Activated CD4-positive, alpha-beta T cell treated with anti-CD3 and anti-CD28 coated beads, Interleukin-2, amount 50 U/mL, for 1 hour (primary cell): Measurements from ENCODE around the gene TRHDE.

ENCODE experiments used
- DNase-seq: peaks from one replicate; pipeline ENCODE4 v3.0.0-alpha.2; 2020

TRHDE gene

GRCh38 chr12:72272091-72272661, at the start of gene TRHDE:
TSS of gene TRHDE (plus strand) at chr12:72272370. CDS start at chr12:72272644, 274 bp downstream.
- no peak for DNase-seq

GRCh38 chr12:72226510-72226909, 45.7 kb upstream of the TRHDE start:
- DNase-seq: no peak

GRCh38 chr12:72228424-72228823, 43.7 kb upstream of the TRHDE start:
- DNase-seq: no peak

GRCh38 chr12:72230589-72230988, 41.6 kb upstream of the TRHDE start:
- DNase-seq: no peak

- DNase-seq: no peak
Observed at GRCh38 chr12:72234886-72235285, 37.3 kb upstream of the TRHDE start.

GRCh38 chr12:72236071-72236705, 36.0 kb upstream of the TRHDE start:
- no peak for DNase-seq

- DNase-seq: no peak
Observed at GRCh38 chr12:72241552-72241951, 30.6 kb upstream of the TRHDE start.

GRCh38 chr12:72242946-72243345, 29.2 kb upstream of the TRHDE start:
- no peak for DNase-seq

GRCh38 chr12:72246370-72246769, 25.8 kb upstream of the TRHDE start:
- no peak for DNase-seq

- no peak for DNase-seq
Observed at GRCh38 chr12:72250346-72250745, 21.8 kb upstream of the TRHDE start.

GRCh38 chr12:72256725-72257124, 15.4 kb upstream of the TRHDE start:
- DNase-seq: no peak

GRCh38 chr12:72261885-72262284, 10.3 kb upstream of the TRHDE start:
- no peak for DNase-seq

- no peak for DNase-seq
Observed at GRCh38 chr12:72264548-72265175, 7.5 kb upstream of the TRHDE start.

- DNase-seq: no peak
Observed at GRCh38 chr12:72267974-72268373, 4.2 kb upstream of the TRHDE start.

- DNase-seq: no peak
Observed at GRCh38 chr12:72268386-72268785, 3.8 kb upstream of the TRHDE start.

GRCh38 chr12:72269491-72269890, 2.7 kb upstream of the TRHDE start:
- DNase-seq: no peak

GRCh38 chr12:72270246-72270645, 1.9 kb upstream of the TRHDE start:
- DNase-seq: no peak

- no peak for DNase-seq
Observed at GRCh38 chr12:72270961-72271360, 1.2 kb upstream of the TRHDE start.

- no peak for DNase-seq
Observed at GRCh38 chr12:72271451-72272090, 599 bp upstream of the TRHDE start.

- no peak for DNase-seq
Observed at GRCh38 chr12:72272731-72273498, 745 bp downstream of the TRHDE start.

GRCh38 chr12:72273499-72273837, 1.3 kb downstream of the TRHDE start:
- DNase-seq: no peak

- no peak for DNase-seq
Observed at GRCh38 chr12:72273851-72274351, 1.7 kb downstream of the TRHDE start.

GRCh38 chr12:72274931-72275330, 2.8 kb downstream of the TRHDE start:
- no peak for DNase-seq
